Neural progenitor cell (in vitro differentiated cells): ENCODE measurements around the gene RAB3D. TPM values are rescaled to one million over a fixed set of nuclear protein-coding genes. Genes with fewer than 3 reads are reported as not detected.
A peak's percentile ranks its signal among the peaks of the same experiment; 100 is the strongest.

ENCODE experiments used
- DNase-seq: peaks from one replicate; pipeline ENCODE4 v3.0.0-alpha.2; 2016; ENCODE audit warnings: low spot score
- H2AFZ ChIP-seq: fragments of 200-600 bp; sonication (generic); replicated peaks from 2 replicates; pipeline ENCODE4 v1.6.1; 2016; ENCODE audit warnings: antibody characterized with exemption
- H3F3A ChIP-seq: fragments of 200-600 bp; sonication (generic); 2 replicates; pipeline ENCODE4 v1.6.1; 2016; ENCODE audit warnings: antibody characterized with exemption, low read depth
- H3K27ac ChIP-seq: fragments of 200-600 bp; sonication (generic); 2 replicates; pipeline ENCODE4 v1.5.1; 2016; ENCODE audit warnings: mild to moderate bottlenecking
- H3K27me3 ChIP-seq: fragments of 200-600 bp; sonication (generic); 2 replicates; pipeline ENCODE4 v1.6.1; 2016; ENCODE audit warnings: mild to moderate bottlenecking, moderate library complexity
- H3K36me3 ChIP-seq: fragments of 200-600 bp; sonication (generic); 2 replicates; pipeline ENCODE4 v1.5.1; 2016
- H3K4me1 ChIP-seq: fragments of 200-600 bp; sonication (generic); 2 replicates; pipeline ENCODE4 v1.6.1; 2016; ENCODE audit warnings: mixed run types
- H3K4me2 ChIP-seq: fragments of 200-600 bp; sonication (generic); 2 replicates; pipeline ENCODE4 v1.6.1; 2016
- H3K4me3 ChIP-seq: fragments of 200-600 bp; sonication (generic); 2 replicates; pipeline ENCODE4 v1.5.1; 2016
- H3K79me2 ChIP-seq: fragments of 200-600 bp; sonication (generic); 2 replicates; pipeline ENCODE4 v1.6.1; 2016; ENCODE audit warnings: low read depth
- H3K9ac ChIP-seq: fragments of 200-600 bp; sonication (generic); 2 replicates; pipeline ENCODE4 v1.6.1; 2016
- H3K9me3 ChIP-seq: fragments of 200-600 bp; sonication (generic); 2 replicates; pipeline ENCODE4 v1.5.1; 2016; ENCODE audit warnings: low read depth
- H4K20me1 ChIP-seq: fragments of 200-600 bp; sonication (generic); 2 replicates; pipeline ENCODE4 v1.6.1; 2016; ENCODE audit warnings: low read depth
- H3K27ac Mint-ChIP-seq: 3 replicates; pipeline ENCODE4 v1.8.0; 2021; ENCODE audit warnings: mixed read lengths
- H3K27me3 Mint-ChIP-seq: 2 replicates; pipeline ENCODE4 v1.8.0; 2022; ENCODE audit warnings: low read depth, mild to moderate bottlenecking, inconsistent platforms, moderate library complexity, mixed read lengths; ENCODE audit not compliant: insufficient read depth
- H3K36me3 Mint-ChIP-seq: 3 replicates; pipeline ENCODE4 v1.8.0; 2021; ENCODE audit warnings: mixed read lengths
- H3K4me1 Mint-ChIP-seq: 3 replicates; pipeline ENCODE4 v1.8.0; 2021; ENCODE audit warnings: mixed read lengths
- H3K4me3 Mint-ChIP-seq: 3 replicates; pipeline ENCODE4 v1.8.0; 2021; ENCODE audit warnings: mild to moderate bottlenecking, moderate library complexity, mixed read lengths
- H3K9me3 Mint-ChIP-seq: 3 replicates; pipeline ENCODE4 v1.8.0; 2020; ENCODE audit warnings: mixed read lengths
- EZH2 ChIP-seq: fragments of 200-600 bp; sonication (generic); IDR thresholded peaks from 2 replicates; pipeline ENCODE4 v1.6.1; 2017; ENCODE audit warnings: antibody characterized with exemption, mild to moderate bottlenecking, moderate library complexity
- EZH2phosphoT487 ChIP-seq: fragments of 200-600 bp; sonication (generic); IDR thresholded peaks from 2 replicates; pipeline ENCODE4 v1.6.1; 2017; ENCODE audit warnings: antibody characterized with exemption
- total RNA-seq: library from RNA; depleted of rRNA; stranded (reverse); fragments of >200 nt; gene quantifications from 2 replicates; pipeline ENCODE4 v1.2.3, GENCODE V29; 2015; ENCODE audit warnings: low replicate concordance
- TF ChIP-seq, protein P1 (sequence below): fragments of 200-600 bp; sonication (generic); IDR thresholded peaks from 2 replicates; pipeline ENCODE4 v1.5.1; 2017; ENCODE audit warnings: antibody characterized with exemption, mild to moderate bottlenecking

The RAB3D gene
- total RNA-seq, 1 donor from 2014 or later: 5.5 TPM

DNA sequence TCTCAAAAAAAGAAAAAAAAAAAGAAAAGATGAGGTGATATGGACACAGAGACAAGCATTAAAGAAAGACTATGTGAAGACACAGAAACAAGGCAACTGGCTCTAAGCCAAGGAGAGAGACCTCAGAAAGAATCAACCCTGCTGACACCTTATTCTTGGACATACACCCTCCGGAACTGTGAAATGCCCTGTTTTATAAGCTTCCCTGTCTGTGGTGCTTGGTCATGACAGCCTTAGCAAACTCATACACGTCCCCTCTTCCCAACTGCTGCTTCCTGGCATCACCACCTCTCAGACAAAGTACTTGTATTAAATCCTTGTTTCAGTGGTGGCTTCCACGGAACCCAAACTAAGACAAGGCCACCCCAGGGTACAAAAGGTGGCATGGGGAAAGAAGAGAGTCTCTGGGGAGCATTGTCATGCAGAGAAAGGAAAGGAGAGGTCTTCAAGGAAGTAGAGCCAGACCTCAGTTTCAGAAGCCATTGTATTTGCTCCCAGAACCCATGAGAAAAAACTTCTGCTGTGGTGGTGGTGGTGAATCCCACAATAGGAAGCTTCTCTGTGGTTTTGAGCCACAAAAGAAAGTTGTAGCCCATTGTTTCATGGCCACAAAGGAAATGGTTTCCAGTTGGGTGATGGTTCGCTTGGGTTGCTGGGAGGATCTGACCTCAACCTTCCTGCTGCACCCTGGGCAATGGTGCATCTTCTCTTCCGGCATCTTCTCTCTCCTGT is 59.8 kb downstream of the RAB3D start:
- Mint-ChIP-seq H3K27ac (peak overlapping the region; percentile 11), H3K4me3 (no peak overlapping the region), H3K36me3 (no peaks in the 10 kb centered on the region), H3K4me1 (peaks cover 4% of the 10 kb centered on the region), H3K9me3 (peaks cover 9% of the 10 kb centered on the region), H3K27me3 (peaks cover 2% of the 10 kb centered on the region)
- no peaks in the 10 kb centered on the region for H4K20me1 ChIP-seq
- TF ChIP-seq, protein P1, sequence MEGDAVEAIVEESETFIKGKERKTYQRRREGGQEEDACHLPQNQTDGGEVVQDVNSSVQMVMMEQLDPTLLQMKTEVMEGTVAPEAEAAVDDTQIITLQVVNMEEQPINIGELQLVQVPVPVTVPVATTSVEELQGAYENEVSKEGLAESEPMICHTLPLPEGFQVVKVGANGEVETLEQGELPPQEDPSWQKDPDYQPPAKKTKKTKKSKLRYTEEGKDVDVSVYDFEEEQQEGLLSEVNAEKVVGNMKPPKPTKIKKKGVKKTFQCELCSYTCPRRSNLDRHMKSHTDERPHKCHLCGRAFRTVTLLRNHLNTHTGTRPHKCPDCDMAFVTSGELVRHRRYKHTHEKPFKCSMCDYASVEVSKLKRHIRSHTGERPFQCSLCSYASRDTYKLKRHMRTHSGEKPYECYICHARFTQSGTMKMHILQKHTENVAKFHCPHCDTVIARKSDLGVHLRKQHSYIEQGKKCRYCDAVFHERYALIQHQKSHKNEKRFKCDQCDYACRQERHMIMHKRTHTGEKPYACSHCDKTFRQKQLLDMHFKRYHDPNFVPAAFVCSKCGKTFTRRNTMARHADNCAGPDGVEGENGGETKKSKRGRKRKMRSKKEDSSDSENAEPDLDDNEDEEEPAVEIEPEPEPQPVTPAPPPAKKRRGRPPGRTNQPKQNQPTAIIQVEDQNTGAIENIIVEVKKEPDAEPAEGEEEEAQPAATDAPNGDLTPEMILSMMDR: no peak
- no peak for TF ChIP-seq EZH2phosphoT487
- no peak for TF ChIP-seq EZH2
- H3K36me3 ChIP-seq: no peaks in the 10 kb centered on the region
- no peak overlapping the region for H3K27ac ChIP-seq
- no peaks in the 10 kb centered on the region for H3F3A ChIP-seq
- H3K4me2 ChIP-seq: no peak overlapping the region
- no peak overlapping the region for H3K9ac ChIP-seq
- no peaks in the 10 kb centered on the region for H3K9me3 ChIP-seq
- peak overlapping the region; percentile 57 for H2AFZ ChIP-seq
- H3K4me3 ChIP-seq: no peak overlapping the region
- H3K4me1 ChIP-seq: no peaks in the 10 kb centered on the region
- no peaks in the 10 kb centered on the region for H3K27me3 ChIP-seq
- DNase-seq: no peak
- no peaks in the 10 kb centered on the region for H3K79me2 ChIP-seq

- Mint-ChIP-seq H3K9me3 (peaks cover 9% of the 10 kb centered on the region), H3K27me3 (peaks cover 2% of the 10 kb centered on the region), H3K4me3 (no peak overlapping the region), H3K27ac (no peak overlapping the region), H3K36me3 (no peaks in the 10 kb centered on the region), H3K4me1 (peaks cover 4% of the 10 kb centered on the region)
- Histone ChIP-seq H3K9ac (no peak overlapping the region), H3K4me2 (no peak overlapping the region), H4K20me1 (no peaks in the 10 kb centered on the region), H3K79me2 (no peaks in the 10 kb centered on the region), H3K9me3 (no peaks in the 10 kb centered on the region), H3K27ac (no peak overlapping the region), H3K27me3 (no peaks in the 10 kb centered on the region), H3K36me3 (no peaks in the 10 kb centered on the region), H3F3A (no peaks in the 10 kb centered on the region), H3K4me1 (no peaks in the 10 kb centered on the region), H3K4me3 (no peak overlapping the region), H2AFZ (no peak overlapping the region)
- TF ChIP-seq EZH2 (no peak), EZH2phosphoT487 (no peak)
- TF ChIP-seq, protein P1: no peak
- DNase-seq: no peak
Measured at GRCh38 chr19:11278670-11279069, 60.8 kb downstream of the RAB3D start.

- Mint-ChIP-seq H3K4me3 (no peak overlapping the region), H3K4me1 (peaks cover 4% of the 10 kb centered on the region), H3K36me3 (no peaks in the 10 kb centered on the region), H3K9me3 (peaks cover 8% of the 10 kb centered on the region), H3K27me3 (no peaks in the 10 kb centered on the region), H3K27ac (no peak overlapping the region)
- no peaks in the 10 kb centered on the region for H4K20me1 ChIP-seq
- no peaks in the 10 kb centered on the region for H3F3A ChIP-seq
- no peak for DNase-seq
- no peaks in the 10 kb centered on the region for H3K27me3 ChIP-seq
- H3K36me3 ChIP-seq: no peaks in the 10 kb centered on the region
- H3K79me2 ChIP-seq: no peaks in the 10 kb centered on the region
- no peak overlapping the region for H2AFZ ChIP-seq
- no peak overlapping the region for H3K4me3 ChIP-seq
- H3K9ac ChIP-seq: no peak overlapping the region
- no peak overlapping the region for H3K4me2 ChIP-seq
- TF ChIP-seq EZH2: no peak
- TF ChIP-seq, protein P1: no peak
- no peaks in the 10 kb centered on the region for H3K9me3 ChIP-seq
- H3K4me1 ChIP-seq: no peaks in the 10 kb centered on the region
- H3K27ac ChIP-seq: no peak overlapping the region
Measured at GRCh38 chr19:11274533-11275086, 64.8 kb downstream of the RAB3D start.
